ENCODE data around the gene FERMT3. TPM values are rescaled to one million over a fixed set of nuclear protein-coding genes. Genes with fewer than 3 reads are reported as not detected.

Gene FERMT3
- total RNA-seq, 1 experiment from 2014 or later: 0.20 TPM

DNA sequence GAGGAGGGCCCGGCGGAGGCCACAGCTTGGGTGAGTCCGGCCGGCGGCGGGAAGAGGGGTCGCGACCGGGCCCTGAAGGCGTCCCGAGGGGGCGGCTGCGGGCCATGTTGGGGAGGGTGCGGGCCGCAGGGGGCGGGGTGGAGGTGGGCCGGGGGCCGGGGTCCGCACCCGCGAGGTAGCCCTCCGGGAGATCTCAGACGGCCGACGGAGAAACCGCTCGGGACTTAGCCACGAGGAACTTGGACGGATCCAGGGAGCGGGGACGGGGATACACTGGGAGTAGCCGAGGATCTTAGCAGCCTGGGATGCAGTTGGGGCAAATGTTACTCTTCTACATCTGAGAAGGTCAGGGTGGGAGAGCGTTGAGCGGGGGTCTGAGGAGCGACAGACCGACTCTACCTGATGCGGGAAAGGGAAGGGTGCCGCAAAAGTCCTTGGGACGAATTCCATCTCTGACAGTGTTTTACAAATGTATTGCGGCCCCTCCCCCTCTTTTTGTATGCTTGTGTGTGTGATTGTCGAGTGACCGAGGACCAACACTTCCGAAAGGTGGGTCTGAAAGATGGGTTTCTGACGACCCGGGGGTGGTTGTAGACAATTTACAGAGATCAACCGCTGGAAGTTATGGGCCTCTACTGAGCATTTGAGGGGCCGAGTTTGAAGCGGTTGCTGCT lies 19.9 kb upstream of the FERMT3 start:
- peak; percentile 27 for DNase-seq (ENCODE audit: low read depth)

DNA sequence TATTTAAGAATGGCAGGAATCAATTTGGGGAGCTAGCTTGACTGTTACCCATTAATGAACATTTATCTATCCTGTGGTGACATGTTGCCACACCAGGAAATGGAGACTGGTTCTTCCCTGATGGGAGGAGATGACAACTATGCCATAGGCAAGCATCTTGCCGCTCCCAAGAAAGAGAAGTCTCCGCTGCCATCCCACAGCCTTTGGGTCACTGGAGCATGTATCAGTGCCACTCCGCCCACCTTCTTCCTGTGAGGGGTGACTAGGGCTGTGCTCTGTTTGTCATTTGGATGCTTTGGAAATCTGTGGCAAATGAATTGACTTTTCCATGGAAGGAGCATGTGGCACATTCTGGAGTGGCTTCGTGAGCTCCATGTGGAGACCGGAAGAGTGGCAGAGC lies 14.1 kb upstream of the FERMT3 start:
- DNase-seq (ENCODE audit: low read depth): no peak

- no peak for DNase-seq (ENCODE audit: low read depth)
These were observed 9.9 kb upstream of the FERMT3 start for GRCh38 chr11:64196626-64197025.

GRCh38 chr11:64198511-64198910 lies 8.0 kb upstream of the FERMT3 start:
- no peak for DNase-seq (ENCODE audit: low read depth)

GRCh38 chr11:64201543-64201942 lies 5.0 kb upstream of the FERMT3 start:
- no peak for DNase-seq (ENCODE audit: low read depth)

DNA sequence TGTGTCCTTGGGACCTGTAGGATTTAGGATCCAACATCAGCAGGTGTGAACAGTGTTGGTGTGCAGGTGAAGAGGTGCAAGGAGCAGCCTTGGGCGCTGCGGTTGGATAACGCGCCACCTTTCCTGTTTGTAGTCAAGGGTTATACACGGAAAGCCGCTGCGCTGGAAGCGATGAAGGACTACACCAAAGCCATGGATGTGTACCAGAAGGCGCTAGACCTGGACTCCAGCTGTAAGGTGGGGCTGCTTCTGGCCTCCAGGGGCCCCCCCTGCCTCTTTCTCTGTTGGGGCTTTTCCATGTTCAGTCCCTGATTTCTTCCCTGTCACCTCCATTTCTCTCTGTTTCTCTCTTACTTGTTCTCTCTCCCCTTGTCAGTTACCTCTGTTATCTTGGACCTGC lies 3.5 kb upstream of the FERMT3 start:
- DNase-seq (ENCODE audit: low read depth): no peak

DNA sequence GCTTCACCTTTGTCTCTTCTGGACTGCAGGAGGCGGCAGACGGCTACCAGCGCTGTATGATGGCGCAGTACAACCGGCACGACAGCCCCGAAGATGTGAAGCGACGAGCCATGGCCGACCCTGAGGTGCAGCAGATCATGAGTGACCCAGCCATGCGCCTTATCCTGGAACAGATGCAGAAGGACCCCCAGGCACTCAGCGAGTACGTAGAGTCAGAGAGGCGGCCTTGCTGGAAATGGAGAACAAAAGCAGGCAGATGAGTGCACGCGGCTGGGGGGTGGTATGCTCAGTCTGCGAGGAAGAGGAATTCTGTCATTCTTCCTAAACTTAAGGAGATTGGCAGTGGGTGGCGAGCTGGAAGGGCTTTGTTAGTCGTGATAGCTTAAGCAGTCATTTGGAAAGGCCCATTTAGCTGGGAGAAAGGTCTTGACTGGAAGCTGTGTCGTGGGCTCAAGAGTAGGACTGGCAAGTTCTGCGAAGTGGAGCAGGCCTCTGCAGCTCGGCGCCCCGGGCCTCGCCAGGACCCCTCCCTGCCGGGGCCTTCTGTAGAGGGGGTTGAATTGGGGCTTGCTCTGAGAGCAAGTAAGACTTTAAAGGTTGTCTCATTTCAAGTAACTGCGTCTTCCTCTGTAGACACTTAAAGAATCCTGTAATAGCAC lies 3.0 kb upstream of the FERMT3 start:
- DNase-seq (ENCODE audit: low read depth): no peak

GRCh38 chr11:64204080-64204440 lies 2.5 kb upstream of the FERMT3 start:
- DNase-seq (ENCODE audit: low read depth): no peak

DNA sequence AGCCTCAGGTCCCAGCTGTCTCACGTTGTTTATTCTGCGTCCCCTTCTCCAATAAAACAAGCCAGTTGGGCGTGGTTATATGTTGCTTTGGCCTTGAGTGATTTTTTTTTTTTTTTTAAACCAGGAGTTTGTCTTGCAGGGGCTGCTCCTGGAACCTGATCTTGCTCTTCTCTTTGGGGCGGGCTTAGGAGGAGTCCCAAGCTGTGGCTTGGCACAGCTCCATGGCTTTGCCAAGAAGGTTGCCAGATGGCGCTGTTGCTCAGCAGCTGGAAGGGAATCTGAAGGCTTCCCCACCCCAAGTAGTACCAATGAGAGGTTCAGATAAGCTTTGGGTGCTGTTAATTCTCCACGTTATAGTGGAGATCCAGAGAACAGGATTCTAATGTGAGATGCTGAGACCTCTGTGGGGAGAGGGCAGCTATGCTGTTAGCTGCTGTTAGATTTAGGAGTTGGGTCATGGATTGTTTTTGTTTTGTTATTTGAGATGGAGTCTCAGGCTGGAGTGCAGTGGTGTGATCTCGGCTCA lies 2.0 kb upstream of the FERMT3 start:
- DNase-seq (ENCODE audit: low read depth): peak; percentile 93

GRCh38 chr11:64207256-64208085 lies 950 bp downstream of the FERMT3 start:
- peak; percentile 57 for DNase-seq (ENCODE audit: low read depth)

DNA sequence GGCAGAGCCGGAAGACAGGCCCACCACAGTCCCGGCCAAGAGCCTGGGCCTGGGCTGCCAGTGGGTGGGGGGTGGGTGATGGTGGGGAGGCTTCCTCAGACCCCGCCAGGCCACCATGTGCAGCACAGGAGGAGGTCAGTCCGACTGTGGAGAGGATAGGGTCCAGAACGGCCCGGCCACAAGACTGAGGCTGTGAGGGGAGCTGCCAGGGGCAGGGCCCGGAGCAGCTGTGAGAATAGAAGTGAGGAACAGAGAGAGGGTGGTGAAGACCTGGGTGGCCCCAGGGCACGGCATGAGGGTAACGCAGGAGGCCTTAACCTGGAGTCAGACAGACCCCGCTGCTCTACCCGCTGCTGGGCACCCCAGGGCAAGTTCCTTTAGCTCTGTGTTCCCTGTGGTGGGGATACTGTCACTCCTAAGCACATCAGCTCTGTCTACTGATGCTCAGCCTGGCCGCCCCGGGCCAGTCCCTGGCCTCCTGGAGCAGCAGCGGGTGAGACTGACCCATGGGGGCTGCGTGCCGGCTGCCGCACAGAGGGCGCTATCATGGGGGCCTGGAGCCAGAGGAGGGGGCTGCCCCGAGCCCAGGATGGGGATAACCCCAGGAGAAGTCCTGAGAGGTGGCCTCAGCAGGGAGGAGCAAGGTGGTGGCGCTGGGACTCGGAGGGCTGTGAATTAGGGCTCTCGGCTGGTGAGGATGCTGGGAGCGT lies 1.7 kb downstream of the FERMT3 start:
- no peak for DNase-seq (ENCODE audit: low read depth)

GRCh38 chr11:64208796-64209562 lies 2.5 kb downstream of the FERMT3 start:
- no peak for DNase-seq (ENCODE audit: low read depth)

DNA sequence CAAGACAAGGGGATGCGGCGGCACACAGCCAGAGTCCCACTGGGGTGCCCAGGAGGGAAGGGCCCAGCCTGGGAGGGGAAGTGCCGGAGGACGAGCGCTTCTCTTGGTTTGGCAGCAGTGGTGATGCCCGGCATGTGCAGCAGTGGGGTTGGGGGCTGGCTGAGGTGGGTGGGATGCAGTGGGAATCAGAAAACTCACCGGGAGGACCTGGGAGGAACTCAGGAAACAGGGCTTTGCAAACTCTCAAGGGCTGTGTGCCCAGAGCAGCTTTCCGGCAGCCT lies 3.0 kb downstream of the FERMT3 start:
- DNase-seq (ENCODE audit: low read depth): no peak

DNA sequence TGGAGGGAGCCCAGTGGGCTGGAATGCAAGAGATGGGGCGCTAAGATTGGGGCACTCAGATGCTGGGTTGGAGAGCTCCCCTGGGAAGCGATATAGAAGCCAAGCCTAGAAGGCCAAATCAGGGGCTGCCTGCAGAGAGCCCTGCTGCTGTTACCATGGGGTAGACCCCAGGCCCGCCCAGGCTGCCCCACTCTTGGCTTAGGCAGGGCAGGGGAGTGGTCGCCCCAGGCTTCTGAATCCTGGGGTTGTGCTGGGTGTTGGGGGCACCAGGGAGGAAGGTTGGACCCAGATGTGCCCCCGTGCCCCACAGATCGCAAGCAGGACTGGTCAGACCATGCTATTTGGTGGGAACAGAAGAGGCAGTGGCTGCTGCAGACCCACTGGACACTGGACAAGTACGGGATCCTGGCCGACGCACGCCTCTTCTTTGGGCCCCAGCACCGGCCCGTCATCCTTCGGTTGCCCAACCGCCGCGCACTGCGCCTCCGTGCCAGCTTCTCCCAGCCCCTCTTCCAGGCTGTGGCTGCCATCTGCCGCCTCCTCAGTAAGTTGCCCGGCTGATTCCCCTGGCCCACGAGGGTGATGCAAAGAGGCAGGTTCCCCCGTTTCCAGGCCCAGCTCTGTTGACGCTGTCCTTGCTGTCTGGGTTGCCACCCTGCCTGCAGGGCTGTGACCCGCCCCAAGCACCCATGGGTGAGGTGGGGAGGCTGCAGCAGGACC lies 3.9 kb downstream of the FERMT3 start:
- no peak for DNase-seq (ENCODE audit: low read depth)

DNA sequence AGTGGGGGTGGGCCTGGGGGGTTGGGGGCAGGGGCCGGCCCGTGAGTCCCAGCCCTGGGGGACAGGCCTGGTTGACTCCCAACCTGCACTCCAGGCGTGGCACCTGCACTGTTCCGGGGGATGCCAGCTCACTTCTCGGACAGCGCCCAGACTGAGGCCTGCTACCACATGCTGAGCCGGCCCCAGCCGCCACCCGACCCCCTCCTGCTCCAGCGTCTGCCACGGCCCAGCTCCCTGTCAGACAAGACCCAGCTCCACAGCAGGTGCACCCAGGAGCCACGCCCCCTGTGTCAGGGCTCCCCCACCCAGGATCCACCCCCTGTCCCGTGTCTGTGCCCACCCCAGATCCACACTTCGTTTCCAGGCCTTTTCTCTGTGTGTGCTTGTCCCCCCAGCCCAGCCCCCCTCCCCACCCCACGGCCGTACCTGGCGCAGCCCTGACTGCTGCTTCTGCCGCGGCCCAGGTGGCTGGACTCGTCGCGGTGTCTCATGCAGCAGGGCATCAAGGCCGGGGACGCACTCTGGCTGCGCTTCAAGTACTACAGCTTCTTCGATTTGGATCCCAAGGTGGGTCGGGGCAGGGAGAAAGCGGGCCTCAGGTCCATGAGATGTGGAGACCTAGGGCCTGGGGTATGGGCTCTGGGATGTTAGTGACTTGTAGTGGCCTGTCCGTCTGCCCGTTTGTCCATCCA lies 4.8 kb downstream of the FERMT3 start:
- DNase-seq (ENCODE audit: low read depth): no peak

DNA sequence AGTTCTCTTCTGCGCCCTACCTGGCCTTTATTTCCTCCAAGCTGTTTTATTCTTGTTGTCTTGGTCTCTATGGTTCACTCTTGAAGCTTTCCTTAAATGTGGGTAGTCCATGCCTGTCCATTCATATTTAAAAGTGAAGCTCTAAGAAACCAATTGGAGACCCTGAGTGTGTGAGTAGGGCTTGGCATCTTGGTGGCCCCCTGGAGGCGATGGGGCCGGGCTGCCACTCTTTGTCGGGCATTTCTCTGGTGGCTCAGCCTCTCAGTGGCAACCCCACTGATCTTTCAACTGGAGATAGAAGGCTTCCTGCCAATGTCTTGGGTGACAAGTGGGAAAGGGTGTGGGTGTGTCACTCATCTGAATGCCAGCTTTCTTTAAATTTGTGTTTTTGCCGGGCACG lies 10.4 kb downstream of the FERMT3 start:
- DNase-seq (ENCODE audit: low read depth): no peak

DNA sequence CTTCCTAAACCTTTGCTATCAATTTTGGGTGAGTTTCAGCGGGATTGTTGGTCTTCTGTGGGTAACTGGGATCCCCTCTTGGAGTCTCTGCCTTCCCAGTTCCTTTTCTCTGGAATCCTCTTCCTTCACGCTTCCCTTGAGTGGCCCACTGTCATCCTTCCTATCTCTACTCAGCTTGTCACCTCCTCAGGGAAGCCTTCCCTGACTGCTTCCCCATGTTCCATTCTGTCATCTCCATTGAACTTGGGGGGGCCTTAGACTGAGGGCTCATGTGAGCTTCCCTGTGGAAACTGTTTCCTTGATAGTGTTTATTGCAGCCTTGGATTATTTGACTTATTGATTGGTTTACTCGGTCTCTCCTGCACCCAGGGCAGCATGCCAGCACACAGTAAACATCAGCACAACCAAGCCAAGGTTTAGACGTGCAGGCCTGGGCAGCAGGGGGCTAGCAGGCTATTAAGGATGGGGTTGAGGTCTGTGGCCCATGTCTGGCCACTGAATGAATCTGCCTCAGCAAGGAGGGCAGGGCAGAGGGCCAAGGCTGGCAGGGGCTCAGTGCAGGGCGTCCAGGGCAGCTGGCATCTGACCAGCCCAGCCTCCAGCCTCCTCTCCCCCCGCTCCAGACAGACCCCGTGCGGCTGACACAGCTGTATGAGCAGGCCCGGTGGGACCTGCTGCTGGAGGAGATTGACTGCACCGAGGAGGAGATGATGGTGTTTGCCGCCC lies 12.3 kb downstream of the FERMT3 start:
- no peak for DNase-seq (ENCODE audit: low read depth)

- DNase-seq (ENCODE audit: low read depth): no peak
These were observed 12.8 kb downstream of the FERMT3 start for GRCh38 chr11:64219354-64219684.

DNA sequence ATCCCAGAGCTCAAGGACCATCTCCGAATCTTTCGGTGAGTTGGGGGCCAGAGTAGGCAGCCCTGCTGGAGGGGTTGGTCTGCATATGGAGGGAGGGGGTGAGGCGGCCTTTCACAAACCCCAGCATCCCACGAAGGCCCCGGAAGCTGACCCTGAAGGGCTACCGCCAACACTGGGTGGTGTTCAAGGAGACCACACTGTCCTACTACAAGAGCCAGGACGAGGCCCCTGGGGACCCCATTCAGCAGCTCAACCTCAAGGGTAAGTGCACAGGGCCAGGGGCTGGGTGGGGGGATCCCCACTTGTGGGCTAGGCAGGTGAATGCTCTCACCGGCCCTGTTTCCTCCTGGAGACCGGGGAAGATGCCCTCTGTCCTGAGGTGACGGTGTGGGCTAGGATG lies 13.2 kb downstream of the FERMT3 start:
- no peak for DNase-seq (ENCODE audit: low read depth)

DNA sequence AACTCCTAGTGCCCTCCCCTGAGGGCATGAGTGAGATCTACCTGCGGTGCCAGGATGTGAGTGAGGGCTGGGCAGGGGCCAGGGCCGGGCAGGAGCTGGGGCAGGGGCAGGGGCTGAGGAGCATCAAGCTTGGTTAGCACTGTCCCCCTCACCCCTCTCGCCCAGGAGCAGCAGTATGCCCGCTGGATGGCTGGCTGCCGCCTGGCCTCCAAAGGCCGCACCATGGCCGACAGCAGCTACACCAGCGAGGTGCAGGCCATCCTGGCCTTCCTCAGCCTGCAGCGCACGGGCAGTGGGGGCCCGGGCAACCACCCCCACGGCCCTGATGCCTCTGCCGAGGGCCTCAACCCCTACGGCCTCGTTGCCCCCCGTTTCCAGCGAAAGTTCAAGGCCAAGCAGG lies 13.8 kb downstream of the FERMT3 start:
- DNase-seq (ENCODE audit: low read depth): no peak
